ENCODE results near the gene CCNB3.

DNA sequence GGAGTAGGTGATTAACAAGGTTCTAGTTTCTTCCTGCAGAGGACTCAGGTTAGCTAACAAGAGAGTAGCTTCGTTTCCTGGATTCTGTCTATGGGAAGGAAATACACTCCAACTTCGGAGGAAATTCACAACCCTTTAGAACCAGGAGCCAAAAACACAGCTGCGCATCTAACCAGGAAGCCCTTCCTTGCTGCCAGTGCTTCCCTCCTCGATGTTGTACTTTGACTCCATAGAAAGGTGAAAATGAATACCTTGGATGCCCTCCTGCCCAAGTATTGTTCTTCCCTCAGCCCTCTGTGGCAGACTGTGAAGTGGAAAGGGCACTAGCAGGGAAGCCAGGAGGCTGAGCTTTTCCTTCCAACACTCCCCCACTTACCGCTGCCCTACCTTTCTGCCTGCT, 38.8 kb upstream of the CCNB3 start:
- TF ChIP-seq, protein P1, sequence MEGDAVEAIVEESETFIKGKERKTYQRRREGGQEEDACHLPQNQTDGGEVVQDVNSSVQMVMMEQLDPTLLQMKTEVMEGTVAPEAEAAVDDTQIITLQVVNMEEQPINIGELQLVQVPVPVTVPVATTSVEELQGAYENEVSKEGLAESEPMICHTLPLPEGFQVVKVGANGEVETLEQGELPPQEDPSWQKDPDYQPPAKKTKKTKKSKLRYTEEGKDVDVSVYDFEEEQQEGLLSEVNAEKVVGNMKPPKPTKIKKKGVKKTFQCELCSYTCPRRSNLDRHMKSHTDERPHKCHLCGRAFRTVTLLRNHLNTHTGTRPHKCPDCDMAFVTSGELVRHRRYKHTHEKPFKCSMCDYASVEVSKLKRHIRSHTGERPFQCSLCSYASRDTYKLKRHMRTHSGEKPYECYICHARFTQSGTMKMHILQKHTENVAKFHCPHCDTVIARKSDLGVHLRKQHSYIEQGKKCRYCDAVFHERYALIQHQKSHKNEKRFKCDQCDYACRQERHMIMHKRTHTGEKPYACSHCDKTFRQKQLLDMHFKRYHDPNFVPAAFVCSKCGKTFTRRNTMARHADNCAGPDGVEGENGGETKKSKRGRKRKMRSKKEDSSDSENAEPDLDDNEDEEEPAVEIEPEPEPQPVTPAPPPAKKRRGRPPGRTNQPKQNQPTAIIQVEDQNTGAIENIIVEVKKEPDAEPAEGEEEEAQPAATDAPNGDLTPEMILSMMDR (conservative IDR thresholded peaks at IDR 0.05 in 1 of 2, IDR thresholded peaks at IDR 0.05 in 1 of 2; ENCODE audit: extremely low read depth in 1 of 2, insufficient read depth in 1 of 2, low read depth in 1 of 2, low read length in 2 of 2): no peak
- TF ChIP-seq EZH2 (IDR thresholded peaks at IDR 0.05; ENCODE audit: borderline replicate concordance, low read length): no peak
